ENCODE data around the gene UGT1A4.

The UGT1A4 gene

DNA sequence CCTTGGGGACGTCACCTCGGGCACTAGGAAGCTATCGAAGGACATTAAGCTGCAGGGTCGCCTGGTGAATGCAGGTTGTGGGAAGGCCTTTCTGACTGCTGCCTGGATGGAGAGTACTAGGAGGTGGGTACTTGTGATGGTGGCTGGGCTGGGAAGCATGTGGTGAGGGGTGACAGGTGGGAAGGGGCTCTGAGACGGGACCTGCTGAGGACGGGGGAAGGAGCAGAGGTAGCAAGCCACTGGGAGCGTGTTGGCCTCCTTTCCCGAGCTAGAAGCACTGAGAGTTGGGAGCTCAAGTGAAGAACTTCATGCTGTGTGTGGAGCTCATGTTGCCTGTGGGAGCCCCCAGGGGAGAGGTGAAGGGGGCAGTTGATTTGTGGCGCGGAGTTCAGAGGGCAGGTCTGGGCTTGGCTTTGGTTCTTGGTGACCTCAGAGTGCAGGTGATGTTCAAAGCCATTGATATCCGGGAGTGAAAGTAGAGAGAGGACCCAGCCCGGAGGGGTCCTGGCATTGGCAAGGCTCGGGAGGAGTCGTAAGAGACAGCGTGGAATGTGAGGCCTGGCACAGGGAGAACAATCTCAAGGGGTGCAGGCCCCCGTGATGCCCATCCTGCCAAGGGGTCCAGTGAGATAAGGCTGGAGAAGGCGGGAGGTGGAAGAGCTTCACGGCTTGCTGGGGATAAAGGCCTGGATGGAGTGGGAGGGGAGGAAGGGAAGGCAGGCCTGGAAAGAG is 72.8 kb downstream of the UGT1A4 start:
- no peak for DNase-seq (ENCODE audit: low read depth)

DNA sequence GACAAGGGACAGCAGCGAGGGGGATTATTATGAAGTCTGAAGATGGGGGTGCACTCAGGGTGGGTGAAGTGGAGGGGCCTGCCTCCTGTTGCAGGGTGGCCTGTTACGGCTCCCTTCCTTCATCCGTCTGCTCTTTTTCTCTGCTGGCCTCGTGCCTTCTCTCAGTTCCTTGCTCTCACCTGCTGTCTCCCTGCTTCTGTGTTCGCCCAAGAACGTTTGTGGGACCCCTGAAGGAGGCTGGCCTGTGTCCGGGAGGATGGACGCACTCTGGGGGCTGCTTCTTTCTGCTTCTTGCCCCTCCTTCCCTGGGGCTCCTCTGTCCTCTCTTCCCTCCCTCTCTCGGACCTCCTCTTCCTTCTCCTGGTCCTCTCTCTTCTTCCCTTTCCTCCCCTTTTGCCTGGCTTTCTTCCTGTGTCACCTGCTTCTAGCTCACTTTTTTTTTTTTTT is 73.4 kb downstream of the UGT1A4 start:
- no peak for DNase-seq (ENCODE audit: low read depth)

DNA sequence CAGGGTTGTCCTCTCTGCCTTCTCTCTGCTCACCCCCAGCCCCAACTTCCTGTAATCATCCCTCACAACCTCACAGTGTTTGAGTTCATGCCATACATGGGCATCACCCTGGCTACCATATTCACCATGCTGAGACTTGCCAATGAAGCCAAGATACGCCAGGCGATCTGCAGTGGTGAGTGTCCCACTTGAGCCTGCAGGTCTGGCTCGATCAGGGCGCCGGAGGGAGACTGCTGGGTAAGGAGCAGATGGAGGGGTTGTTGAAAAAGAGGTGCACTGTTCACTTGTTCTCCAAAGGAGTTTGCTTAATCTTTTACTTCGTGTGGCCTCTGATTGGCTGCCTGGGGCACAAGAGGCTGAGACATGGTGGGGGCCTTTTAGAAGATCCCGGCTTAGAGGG is 74.2 kb downstream of the UGT1A4 start:
- DNase-seq (ENCODE audit: low read depth), result no peak

DNA sequence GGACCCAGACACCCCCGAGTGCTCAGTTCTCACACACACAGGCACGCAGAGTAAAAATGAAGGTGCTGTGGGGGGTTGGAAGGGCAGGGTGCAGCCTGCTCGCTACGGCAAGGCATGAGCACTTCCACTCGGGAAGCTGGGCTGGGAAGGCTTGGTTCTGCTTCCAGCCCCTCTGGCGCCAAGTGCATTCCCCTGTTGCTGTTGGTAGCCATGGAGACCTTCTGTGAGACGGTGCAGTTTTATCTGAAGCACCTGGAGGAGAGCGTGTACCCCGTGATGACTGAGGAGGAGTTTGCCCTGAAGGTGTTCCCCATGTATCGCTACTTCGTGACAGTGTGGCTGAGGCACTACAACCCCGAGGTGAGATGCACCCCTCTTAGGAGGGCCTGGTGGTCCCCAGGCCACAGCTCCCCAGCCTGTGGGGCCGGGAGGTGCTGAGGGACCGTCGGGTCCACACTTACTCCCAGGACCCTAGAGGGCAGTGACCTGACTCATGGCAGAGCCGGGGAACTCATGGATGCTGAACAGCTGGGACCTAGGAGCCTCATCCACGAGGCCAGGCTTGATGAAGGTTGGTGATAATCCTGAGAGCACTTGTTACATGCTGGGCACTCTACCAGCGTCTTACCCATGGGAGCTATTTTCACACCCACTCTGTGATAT is 75.1 kb downstream of the UGT1A4 start:
- DNase-seq (ENCODE audit: low read depth), result no peak

DNA sequence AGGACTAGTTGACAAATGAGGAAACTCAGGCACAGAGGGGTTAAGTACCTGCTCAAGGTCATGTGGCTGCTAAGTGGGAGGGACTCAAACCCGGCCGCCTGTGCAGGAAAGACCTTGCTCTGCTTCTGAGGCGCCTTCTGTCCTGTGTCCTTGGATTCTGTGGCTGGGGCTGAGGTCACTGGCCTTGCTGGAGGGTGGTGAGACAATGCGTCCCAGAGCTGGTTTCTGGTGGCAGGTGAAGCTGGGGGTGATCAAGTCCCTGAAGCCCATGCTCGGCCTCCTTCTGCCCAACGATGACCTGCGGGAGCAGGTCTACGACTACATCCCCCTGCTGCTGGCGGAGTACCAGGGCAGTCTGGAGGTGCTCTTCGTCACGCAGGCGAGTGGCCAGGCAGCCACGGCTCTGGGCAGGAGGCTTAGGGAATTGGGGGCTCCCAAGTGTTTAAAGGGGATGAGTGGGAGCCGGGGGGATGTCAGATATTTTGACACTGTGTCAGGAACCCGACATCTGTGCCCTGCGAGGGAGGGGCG is 75.7 kb downstream of the UGT1A4 start:
- no peak for DNase-seq (ENCODE audit: low read depth)

DNA sequence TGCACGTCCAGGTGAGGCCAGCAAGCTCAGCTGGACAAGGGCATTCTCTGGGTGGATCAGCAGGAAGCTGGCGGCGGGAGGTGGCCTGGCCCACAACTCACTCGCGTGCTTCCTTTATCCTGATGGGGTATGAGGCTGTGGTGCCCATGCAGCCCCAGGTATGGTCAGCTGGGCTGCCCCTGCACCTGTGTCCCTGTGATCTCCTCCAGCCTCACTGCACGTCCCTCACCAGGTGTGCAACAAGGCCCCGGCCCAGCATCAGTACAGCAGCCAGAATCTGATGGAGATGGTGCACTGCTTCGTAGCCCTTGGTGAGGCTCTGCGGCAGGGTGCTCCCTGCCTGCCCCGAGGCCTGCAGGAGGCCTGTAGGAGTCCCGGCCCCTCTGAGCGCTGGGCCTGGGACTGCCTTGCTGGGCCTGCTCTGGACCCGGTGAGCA is 77.2 kb downstream of the UGT1A4 start:
- DNase-seq (ENCODE audit: low read depth), result no peak

DNA sequence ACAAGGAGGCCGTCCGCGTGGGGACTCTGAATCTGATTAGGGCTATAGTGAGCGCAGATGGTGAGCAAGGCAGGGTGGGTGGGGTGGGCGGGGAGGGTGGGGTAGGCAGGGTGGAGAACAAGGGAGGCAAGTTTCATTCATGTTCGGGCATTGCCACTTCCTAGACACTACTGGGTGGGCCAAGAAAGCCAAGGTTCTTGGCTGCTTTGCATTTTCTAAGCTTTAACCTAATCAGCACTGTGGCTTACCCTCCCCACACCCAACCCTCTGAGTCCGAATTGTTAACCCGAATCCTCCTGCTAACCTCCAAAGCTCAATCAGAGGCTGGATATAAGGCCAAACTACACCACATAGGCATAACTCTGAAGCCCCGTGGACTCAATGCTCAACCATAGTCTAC is 77.7 kb downstream of the UGT1A4 start:
- no peak for DNase-seq (ENCODE audit: low read depth)

DNA sequence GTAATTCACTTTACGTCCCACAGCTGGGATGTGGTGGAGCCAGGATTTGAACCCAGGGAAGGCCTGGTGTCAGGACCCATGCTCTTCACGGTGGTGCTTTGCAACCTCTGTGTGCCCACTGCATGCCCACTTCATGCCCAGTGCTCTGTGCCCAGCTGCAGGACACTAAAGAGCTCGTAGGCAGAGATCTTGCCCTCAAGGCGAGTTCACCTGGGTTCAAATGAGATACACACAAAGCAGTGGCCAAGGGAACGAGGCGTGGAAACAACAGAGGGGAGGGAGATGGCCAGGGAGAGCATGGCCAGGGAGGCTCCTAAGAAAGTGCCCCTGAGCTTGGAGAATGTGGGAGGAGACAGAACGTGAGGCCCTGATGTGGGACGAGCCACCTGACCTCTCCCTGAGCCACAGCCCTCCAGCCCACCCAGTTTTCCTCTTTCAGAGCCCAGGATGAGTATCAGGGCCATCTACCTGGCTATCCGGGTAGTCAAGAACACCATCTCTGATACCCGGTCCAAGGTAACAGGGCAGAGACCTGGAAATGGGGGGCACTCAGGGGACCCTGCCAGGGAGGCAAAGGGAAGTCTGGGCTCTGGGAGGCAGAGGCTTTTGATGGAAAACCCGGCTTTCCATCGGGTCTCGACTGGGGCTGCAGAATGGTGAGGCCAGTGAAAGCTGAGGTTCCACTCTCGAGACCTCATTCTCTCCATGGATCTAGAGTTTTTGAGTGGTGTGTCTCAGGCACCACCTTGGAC is 80.0 kb downstream of the UGT1A4 start:
- no peak for DNase-seq (ENCODE audit: low read depth)

DNA sequence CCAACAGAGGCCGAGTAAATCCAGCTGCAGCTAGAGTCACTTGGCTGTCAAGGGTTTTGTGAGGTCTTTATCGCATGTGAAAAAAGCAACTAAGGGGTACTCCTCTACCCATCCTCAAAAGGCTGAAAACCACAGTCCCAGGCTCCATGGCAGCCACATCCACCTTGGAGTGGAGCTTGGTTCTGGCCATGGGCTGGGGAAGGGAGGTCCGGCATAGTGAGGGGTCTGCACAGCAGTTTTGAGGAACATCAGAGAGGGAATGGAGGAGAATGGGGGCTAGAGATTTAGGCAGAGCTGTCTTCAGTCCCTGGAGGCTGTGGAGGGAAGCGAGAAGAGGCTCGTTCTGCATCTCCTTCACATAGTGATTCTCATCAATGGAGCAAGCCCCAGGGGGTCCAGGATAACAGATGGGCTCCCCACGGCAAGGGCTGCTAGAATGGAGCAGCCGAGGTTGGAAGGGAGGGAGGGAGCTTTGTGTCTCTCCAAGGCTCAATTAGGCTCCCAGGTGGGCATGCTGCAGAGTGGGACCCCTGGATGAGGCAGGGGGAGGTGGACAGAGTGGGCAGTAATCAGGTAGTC is 80.6 kb downstream of the UGT1A4 start:
- DNase-seq (ENCODE audit: low read depth), result no peak

DNA sequence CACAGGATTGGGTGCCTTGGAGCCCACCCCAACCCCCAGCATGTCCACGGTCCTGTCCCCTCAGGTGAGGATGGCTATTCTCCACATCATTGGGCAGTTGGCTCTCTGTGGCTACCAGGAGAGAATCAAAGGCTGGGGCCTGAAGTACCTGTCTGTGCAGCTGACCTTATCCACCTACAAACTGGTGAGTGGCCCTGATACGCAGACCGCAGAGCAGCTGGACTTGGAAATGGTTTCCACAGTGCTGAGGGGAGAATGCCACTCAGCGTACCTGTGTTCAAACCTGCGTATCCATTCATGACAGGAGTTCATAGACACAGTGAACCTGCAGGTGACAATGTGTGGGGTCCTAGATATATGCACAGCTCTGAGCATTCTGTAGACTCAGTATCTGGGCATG is 81.2 kb downstream of the UGT1A4 start:
- no peak for DNase-seq (ENCODE audit: low read depth)

DNA sequence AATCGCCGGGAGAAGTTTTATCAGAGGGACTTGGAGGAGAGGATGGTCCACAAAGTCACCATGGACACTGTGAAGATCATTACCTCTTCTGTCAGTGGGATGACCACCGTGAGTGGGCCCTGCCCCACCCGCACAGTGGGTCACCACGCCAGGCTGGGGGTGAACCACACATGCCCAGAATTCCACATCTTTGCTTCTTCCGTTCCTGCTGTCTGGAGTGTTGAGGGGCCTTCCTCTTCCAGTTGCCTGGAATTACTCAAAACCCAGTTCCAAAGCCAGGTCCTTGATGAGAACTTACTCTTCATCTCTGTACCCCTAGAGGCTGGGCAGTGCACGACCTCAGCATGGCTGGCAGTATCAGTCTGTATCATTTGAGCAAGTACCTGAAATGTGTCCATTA is 81.7 kb downstream of the UGT1A4 start:
- no peak for DNase-seq (ENCODE audit: low read depth)

DNA sequence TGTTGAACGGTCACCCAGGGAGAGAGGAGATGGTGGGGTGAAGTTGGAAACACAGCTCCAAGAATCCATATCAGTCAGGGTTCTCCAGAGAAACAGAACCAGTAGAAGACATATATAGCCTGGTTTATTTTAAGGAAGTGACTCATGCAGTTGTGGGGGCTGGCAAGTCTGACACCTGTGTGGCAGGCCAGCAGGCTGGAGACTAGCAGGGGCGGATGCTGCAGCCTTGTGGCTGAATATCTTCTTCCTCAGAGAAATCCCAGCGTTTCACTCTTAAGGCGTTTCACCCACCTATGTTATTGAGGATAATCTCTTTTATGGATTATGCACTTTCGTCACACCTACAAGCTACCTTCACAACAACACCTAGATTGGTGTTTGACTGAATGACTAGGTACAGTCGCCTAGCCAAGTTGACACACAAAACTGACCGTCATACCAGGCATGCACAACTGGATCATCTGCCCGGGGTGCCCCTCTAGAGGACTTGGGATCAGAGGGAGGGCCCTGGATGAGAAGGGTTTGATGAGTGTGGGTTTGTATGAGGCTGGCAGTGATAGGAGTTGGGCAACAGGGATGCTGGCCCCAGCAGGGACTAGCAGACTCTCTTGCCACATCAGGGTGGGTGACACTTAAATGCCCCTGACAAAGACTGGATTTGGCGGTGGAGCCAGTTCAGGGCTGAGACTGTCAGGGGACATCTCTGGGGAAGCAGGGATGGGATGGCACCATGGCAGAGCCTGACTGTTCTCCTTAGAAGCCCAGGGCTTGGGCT is 83.0 kb downstream of the UGT1A4 start:
- no peak for DNase-seq (ENCODE audit: low read depth)

DNA sequence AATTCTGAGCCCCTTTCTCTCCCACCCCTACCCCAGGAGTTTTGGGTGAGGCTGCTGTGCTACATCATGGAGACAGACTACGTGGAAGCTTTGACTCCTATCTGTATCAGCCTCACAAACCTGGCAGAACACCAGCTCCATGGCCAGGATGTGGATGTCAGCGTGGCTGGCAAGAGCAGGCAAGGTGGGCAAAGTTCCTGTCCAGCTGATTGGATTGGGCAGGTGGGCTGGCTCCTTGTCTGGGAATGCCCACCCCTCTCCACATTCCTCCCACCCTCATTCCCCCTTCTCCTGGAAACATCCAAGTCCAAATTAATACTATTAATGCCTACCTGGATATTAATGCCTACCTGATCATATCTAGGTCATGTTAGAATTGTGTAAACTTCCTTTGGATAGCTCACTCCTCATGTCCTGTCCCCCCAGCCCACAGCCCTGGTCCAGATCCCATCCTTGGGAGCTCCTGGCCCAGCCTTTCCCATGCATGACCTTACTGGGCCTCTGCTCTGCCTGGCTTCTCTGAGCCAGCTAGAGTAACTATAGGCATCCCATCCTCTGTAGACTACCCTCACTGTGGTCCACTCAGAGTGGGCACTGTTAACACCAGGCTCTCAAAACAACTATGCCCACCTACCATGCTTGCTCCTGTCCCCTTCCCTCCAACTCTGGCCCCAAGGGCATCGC is 83.7 kb downstream of the UGT1A4 start:
- no peak for DNase-seq (ENCODE audit: low read depth)

DNA sequence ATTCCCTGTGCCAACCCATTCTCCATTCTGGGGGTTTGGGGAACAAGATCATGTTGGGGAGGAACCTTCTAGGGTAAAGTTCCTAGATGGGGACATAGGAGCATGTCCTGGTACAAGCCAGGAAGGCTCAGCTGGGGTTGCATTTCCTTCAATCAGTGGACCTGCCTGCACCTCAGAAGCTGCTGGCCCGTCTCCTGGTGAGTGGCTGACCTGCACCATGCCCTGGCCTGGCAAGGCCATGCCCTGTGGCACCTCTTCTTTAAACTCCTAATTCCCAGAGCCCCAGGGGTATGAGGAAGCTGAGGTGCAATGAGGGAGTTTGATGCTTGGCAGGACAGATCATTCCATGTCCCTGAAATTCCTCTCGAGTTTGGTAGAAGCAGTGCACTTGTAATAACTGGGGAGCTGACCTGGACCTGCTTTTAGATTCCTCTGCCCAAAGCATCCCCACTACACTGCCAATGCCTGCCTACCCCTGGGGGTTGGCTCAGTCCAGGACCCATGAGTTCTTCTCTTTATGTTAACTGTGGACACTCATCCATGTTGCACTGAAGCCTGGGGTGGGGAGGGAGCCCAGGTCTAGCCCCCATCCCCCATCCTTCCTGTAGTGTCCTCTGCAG is 84.9 kb downstream of the UGT1A4 start:
- DNase-seq (ENCODE audit: low read depth), result no peak

DNA sequence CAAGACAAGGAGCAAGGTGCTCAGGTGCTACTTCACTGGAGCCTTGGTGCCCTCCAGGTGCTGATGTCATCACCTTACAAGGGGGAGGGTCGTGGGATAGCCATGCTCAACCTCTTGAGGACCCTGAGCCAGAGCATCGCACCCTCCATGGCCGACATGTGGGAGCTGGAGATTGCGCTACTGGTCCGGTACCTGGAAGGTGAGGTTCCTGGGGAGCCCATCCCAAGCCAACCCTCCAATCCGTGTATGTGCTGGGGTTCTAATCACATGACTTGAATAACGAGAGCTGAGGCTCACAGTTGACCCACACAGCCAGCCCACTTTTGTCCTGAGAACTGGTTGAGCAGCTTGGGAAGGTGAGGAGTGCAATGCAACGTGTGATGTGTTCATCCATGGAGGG is 85.5 kb downstream of the UGT1A4 start:
- no peak for DNase-seq (ENCODE audit: low read depth)

DNA sequence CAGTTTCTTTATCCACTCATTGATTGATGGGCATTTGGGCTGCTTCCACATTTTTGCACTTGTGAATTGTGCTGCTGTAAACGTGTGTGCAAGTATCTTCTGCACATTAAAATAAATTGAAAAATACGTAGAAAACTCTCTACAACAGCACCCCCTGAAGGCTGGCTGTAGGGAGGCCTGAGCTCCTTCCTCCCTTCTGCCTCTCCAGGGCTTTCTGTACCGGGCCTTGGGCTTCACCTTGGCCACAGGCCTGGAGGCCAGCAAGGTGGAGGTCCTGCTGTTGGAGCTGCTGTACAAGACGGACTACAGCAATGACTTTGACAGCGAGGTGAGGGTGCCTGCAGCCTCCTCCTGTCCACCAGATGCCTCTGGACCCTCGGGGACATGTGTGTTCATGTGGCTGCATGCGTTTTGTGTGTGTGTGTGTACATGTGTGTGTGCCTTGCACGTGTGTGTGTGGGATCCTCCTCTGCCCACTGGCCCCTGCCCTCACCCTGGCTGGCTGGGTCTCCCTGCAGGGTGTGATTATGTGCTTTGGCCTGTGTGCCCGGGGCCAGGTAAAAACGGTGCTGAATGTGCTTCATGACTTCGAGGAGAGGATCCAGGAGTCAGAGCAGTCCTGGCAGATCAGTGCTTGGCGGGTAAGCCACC is 88.8 kb downstream of the UGT1A4 start:
- DNase-seq (ENCODE audit: low read depth), result no peak

DNA sequence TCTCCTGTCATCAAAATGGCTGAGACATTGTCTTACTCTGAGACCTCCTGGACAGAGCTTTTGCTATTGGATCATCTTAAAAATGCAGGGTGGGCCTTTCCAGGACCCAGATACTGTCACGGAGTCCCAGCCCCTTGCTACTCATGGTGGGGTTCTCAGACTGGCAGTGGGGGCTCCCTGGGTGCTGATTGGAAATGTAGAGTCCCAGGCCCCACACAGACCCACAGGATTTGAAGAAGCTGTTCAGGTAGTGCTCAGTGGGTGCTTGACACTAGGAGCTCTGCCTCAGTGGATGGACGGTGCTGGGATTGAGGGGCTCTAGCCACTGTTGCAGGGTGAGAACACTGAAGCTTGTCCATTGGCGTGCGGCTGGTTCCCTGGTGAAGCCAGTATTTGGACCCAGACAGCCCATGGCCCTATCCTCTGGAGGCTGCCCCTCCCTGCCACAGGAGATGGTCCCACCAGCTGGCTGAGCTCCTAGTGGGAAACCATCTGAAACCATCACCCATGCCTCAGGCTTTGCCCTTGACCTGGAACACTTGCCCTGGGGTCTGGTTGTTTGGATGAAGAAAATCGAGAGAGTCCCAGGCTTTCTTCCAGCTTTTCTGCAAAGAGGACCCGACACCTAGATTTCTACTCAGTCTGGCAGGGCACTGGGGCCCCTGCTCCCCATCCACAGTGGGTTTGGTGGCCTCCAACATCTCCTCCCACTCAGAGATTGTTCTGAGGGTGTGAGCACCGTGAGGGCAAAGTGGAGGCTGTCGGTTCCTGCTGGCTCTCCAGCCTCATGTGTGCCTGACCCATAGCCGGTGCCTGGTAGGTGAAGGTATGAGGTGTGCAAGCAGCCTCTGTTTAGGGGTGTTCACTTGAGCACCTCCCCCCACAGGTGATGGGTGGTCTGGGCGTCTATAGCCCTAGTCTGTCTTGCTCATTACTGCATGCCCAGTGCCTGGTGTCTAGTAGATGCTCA is 89.7 kb downstream of the UGT1A4 start:
- no peak for DNase-seq (ENCODE audit: low read depth)

DNA sequence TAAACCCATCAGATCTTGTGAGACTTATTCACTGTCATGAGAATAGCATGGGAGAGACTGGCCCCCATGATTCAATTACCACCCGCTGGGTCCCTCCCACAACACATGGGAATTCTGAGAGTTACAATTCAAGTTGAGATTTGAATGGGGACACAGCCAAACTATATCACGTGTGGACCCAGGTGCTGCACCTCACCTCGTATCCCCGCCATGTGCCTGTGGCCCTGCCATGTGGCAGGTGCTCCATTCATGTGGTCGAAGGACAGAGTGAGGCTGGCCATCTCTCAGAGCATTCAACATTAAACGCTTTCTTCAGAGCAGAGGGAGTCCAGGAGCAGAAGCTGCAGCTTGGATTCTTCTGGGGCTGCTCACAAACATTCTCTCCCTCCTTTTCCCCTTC is 91.8 kb downstream of the UGT1A4 start:
- no peak for DNase-seq (ENCODE audit: low read depth)

DNA sequence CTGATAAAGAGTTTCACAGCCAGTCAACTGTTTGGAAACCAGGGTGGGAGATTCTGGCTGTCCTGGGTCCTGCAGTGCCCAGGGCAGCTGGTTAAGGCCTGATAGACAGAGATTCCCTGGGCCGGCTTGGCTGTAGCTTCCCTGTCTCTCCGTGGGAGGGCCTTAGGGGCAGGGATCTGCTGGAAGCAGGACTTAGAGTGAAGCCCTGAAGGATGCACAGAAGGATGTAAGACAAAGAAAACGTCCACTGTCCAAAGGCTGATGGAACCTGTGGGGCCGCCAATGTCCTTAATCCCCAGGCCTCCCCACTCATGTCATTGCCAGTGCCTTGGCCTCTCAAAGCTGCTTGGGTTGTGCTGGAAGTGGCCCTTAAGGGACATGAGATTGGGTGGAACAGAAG is 92.6 kb downstream of the UGT1A4 start:
- no peak for DNase-seq (ENCODE audit: low read depth)
